ENCODE data around the gene VPS18.

DNA sequence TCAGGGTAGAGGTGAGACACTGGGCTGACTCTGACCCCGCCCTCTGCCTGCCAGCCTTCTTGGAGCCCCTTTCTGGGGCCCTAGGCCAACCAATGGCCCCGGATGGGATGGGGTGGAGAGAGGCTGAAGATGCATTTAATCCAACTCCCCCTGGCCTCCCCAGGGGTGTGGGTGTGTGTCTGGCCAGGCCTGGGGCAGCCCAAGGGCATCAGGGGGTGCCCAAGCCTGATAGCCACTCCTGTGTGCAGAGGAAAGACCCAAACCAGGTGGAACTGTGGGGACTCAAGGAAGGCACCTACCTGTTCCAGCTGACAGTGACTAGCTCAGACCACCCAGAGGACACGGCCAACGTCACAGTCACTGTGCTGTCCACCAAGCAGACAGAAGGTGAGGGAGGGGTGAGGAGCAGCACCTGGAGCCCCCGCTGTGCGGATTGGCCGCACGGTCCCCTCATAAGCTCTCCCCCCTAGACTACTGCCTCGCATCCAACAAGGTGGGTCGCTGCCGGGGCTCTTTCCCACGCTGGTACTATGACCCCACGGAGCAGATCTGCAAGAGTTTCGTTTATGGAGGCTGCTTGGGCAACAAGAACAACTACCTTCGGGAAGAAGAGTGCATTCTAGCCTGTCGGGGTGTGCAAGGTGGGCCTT is 40.9 kb upstream of the VPS18 start:
- TF ChIP-seq, protein P1, sequence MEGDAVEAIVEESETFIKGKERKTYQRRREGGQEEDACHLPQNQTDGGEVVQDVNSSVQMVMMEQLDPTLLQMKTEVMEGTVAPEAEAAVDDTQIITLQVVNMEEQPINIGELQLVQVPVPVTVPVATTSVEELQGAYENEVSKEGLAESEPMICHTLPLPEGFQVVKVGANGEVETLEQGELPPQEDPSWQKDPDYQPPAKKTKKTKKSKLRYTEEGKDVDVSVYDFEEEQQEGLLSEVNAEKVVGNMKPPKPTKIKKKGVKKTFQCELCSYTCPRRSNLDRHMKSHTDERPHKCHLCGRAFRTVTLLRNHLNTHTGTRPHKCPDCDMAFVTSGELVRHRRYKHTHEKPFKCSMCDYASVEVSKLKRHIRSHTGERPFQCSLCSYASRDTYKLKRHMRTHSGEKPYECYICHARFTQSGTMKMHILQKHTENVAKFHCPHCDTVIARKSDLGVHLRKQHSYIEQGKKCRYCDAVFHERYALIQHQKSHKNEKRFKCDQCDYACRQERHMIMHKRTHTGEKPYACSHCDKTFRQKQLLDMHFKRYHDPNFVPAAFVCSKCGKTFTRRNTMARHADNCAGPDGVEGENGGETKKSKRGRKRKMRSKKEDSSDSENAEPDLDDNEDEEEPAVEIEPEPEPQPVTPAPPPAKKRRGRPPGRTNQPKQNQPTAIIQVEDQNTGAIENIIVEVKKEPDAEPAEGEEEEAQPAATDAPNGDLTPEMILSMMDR (IDR thresholded peaks at IDR 0.05; ENCODE audit: low read depth, low read length, poor library complexity, severe bottlenecking) = no peak
- no peak for TF ChIP-seq EZH2phosphoT487 (IDR thresholded peaks at IDR 0.05; ENCODE audit: borderline replicate concordance, low read length)

All from DOHH2 (cell line).